Astrocyte (in vitro differentiated cells and primary cell): ENCODE results near the gene XXYLT1. TPM values are rescaled to one million over a fixed set of nuclear protein-coding genes. Genes with fewer than 3 reads are reported as not detected.

ENCODE experiments used
- DNase-seq: peaks from one replicate; pipeline ENCODE4 v3.0.0-alpha.2; 2010; ENCODE audit warnings: low read depth
- FAIRE-seq: peaks from 2 replicates; lab custom pipeline; 2011; peaks lifted over from hg19 to GRCh38; lab: Jason Lieb, UNC
- H2AFZ ChIP-seq: 2 replicates; pipeline ENCODE4 v1.6.0; 2012; ENCODE audit warnings: low read depth, low read length, inconsistent platforms
- H3K27ac ChIP-seq: 2 replicates; pipeline ENCODE4 v1.5.1; 2011; ENCODE audit warnings: low read depth, low read length, inconsistent platforms
- H3K27me3 ChIP-seq: 2 replicates; pipeline ENCODE4 v1.6.0; 2011; ENCODE audit warnings: low read length, inconsistent platforms; ENCODE audit not compliant: insufficient read depth
- H3K36me3 ChIP-seq: 2 replicates; pipeline ENCODE4 v1.5.1; 2011; ENCODE audit warnings: low read length, inconsistent platforms; ENCODE audit not compliant: insufficient read depth
- H3K4me1 ChIP-seq: 2 replicates; pipeline ENCODE4 v1.5.1; 2011; ENCODE audit warnings: low read length, inconsistent platforms; ENCODE audit not compliant: insufficient read depth
- H3K4me2 ChIP-seq: 2 replicates; pipeline ENCODE4 v1.6.0; 2012; ENCODE audit warnings: low read length, inconsistent platforms
- H3K4me3 ChIP-seq: 2 replicates; pipeline ENCODE4 v1.5.1; 2011; ENCODE audit warnings: low read depth, mild to moderate bottlenecking, low read length, inconsistent platforms; ENCODE audit not compliant: insufficient read depth
- H3K79me2 ChIP-seq: 2 replicates; pipeline ENCODE4 v1.6.0; 2012; ENCODE audit warnings: mild to moderate bottlenecking, low read length, inconsistent platforms; ENCODE audit not compliant: insufficient read depth
- H3K9ac ChIP-seq: 2 replicates; pipeline ENCODE4 v1.6.0; 2012; ENCODE audit warnings: mild to moderate bottlenecking, low read length, inconsistent platforms
- H3K9me3 ChIP-seq: 2 replicates; pipeline ENCODE4 v1.5.1; 2012; ENCODE audit warnings: low read depth, mild to moderate bottlenecking, low read length, inconsistent platforms; ENCODE audit not compliant: insufficient read depth
- H4K20me1 ChIP-seq: 2 replicates; pipeline ENCODE4 v1.6.0; 2012; ENCODE audit warnings: low read length, inconsistent platforms; ENCODE audit not compliant: insufficient read depth
- H3K27ac Mint-ChIP-seq: one replicate; pipeline ENCODE4 v1.8.0; 2021; ENCODE audit warnings: mild to moderate bottlenecking, mixed read lengths; ENCODE audit not compliant: unreplicated experiment
- H3K27me3 Mint-ChIP-seq: one replicate; pipeline ENCODE4 v1.8.0; 2021; ENCODE audit warnings: low read depth, mixed read lengths; ENCODE audit not compliant: unreplicated experiment
- H3K36me3 Mint-ChIP-seq: one replicate; pipeline ENCODE4 v1.8.0; 2021; ENCODE audit warnings: low read depth, mixed read lengths; ENCODE audit not compliant: unreplicated experiment
- H3K4me1 Mint-ChIP-seq: one replicate; pipeline ENCODE4 v1.8.0; 2021; ENCODE audit warnings: low read depth, mixed read lengths; ENCODE audit not compliant: unreplicated experiment
- H3K4me3 Mint-ChIP-seq: one replicate; pipeline ENCODE4 v1.8.0; 2021; ENCODE audit warnings: mild to moderate bottlenecking, moderate library complexity, mixed read lengths; ENCODE audit not compliant: unreplicated experiment
- H3K9me3 Mint-ChIP-seq: one replicate; pipeline ENCODE4 v1.8.0; 2021; ENCODE audit warnings: mild to moderate bottlenecking, mixed read lengths; ENCODE audit not compliant: unreplicated experiment
- CTCF ChIP-seq: IDR thresholded peaks from 2 replicates; pipeline ENCODE4 v1.5.1; 2011; ENCODE audit warnings: low read depth, mild to moderate bottlenecking, inconsistent platforms, low read length, moderate library complexity; ENCODE audit not compliant: insufficient read depth
- EZH2 ChIP-seq: IDR thresholded peaks from 2 replicates; pipeline ENCODE4 v1.6.1; 2012; ENCODE audit warnings: mild to moderate bottlenecking, low read length, inconsistent platforms; ENCODE audit not compliant: insufficient read depth
- total RNA-seq: library from RNA; stranded (reverse); gene quantifications from 2 replicates; pipeline ENCODE4 v1.2.1, GENCODE V29; 2021

XXYLT1 gene
- total RNA-seq, 1 donor from 2014 or later = 26.2 TPM

- H3K79me2 ChIP-seq = peaks cover 21% of the 10 kb centered on the region
- no peaks in the 10 kb centered on the region for H3K27me3 ChIP-seq
- H3K4me2 ChIP-seq = no peak overlapping the region
- H3K27ac Mint-ChIP-seq = no peak overlapping the region
- TF ChIP-seq EZH2 (no peak), CTCF (no peak)
- H3K27ac ChIP-seq = no peak overlapping the region
- H4K20me1 ChIP-seq = peaks cover 4% of the 10 kb centered on the region
- H3K4me1 ChIP-seq = no peaks in the 10 kb centered on the region
- H3K36me3 Mint-ChIP-seq = peaks cover 11% of the 10 kb centered on the region
- H3K27me3 Mint-ChIP-seq = no peaks in the 10 kb centered on the region
- no peak overlapping the region for H3K4me3 ChIP-seq
- FAIRE-seq = no peak
- H3K9me3 Mint-ChIP-seq = peaks cover 4% of the 10 kb centered on the region
- H3K36me3 ChIP-seq = no peaks in the 10 kb centered on the region
- no peak overlapping the region for H3K4me3 Mint-ChIP-seq
- H2AFZ ChIP-seq = no peak overlapping the region
- DNase-seq = no peak
- no peak overlapping the region for H3K9ac ChIP-seq
- H3K4me1 Mint-ChIP-seq = peaks cover 13% of the 10 kb centered on the region
- no peaks in the 10 kb centered on the region for H3K9me3 ChIP-seq
Observed at GRCh38 chr3:195238081-195238571, 32.8 kb downstream of the XXYLT1 start.

- TF ChIP-seq EZH2 (no peak), CTCF (no peak)
- H3K27ac Mint-ChIP-seq = no peak overlapping the region
- no peak for DNase-seq
- H3K4me3 Mint-ChIP-seq = no peak overlapping the region
- peaks cover 8% of the 10 kb centered on the region for H3K36me3 Mint-ChIP-seq
- H3K27ac ChIP-seq = no peak overlapping the region
- no peak overlapping the region for H3K4me3 ChIP-seq
- H3K4me2 ChIP-seq = no peak overlapping the region
- FAIRE-seq = no peak
- H4K20me1 ChIP-seq = no peaks in the 10 kb centered on the region
- H3K36me3 ChIP-seq = no peaks in the 10 kb centered on the region
- H3K27me3 Mint-ChIP-seq = no peaks in the 10 kb centered on the region
- no peaks in the 10 kb centered on the region for H3K4me1 ChIP-seq
- H3K9ac ChIP-seq = no peak overlapping the region
- peaks cover 13% of the 10 kb centered on the region for H3K4me1 Mint-ChIP-seq
- H3K27me3 ChIP-seq = no peaks in the 10 kb centered on the region
- H2AFZ ChIP-seq = no peak overlapping the region
- H3K9me3 ChIP-seq = no peaks in the 10 kb centered on the region
- peaks cover 4% of the 10 kb centered on the region for H3K9me3 Mint-ChIP-seq
- H3K79me2 ChIP-seq = peaks cover 11% of the 10 kb centered on the region
Observed at GRCh38 chr3:195236801-195237570, 34.0 kb downstream of the XXYLT1 start.
